Measurements from ENCODE around the gene PSENEN.
"Not testable (repeated sequence)": the region's sequence is repeated elsewhere in the genome, so short reads cannot be mapped to it uniquely, and the experiment has no call there.

PSENEN gene

GRCh38 chr19:35789195-35789977 lies 43.9 kb downstream of the PSENEN start:
- no peak for DNase-seq (ENCODE audit: low read depth)

- no peak for DNase-seq (ENCODE audit: low read depth)
Observed at GRCh38 chr19:35789978-35790944, 44.8 kb downstream of the PSENEN start.

- DNase-seq (ENCODE audit: low read depth), result no peak
Observed at GRCh38 chr19:35790981-35791813, 45.7 kb downstream of the PSENEN start.

- DNase-seq (ENCODE audit: low read depth), result no peak
Observed at GRCh38 chr19:35791814-35792279, 46.4 kb downstream of the PSENEN start.

GRCh38 chr19:35792312-35792711 lies 46.9 kb downstream of the PSENEN start:
- no peak for DNase-seq (ENCODE audit: low read depth)

- no peak for DNase-seq (ENCODE audit: low read depth)
Observed at GRCh38 chr19:35792888-35793287, 47.4 kb downstream of the PSENEN start.

- no peak for DNase-seq (ENCODE audit: low read depth)
Observed at GRCh38 chr19:35793381-35794165, 48.1 kb downstream of the PSENEN start.

- not testable (repeated sequence) for DNase-seq (ENCODE audit: low read depth)
Observed at GRCh38 chr19:35795564-35795963, 50.1 kb downstream of the PSENEN start.

Data from stimulated activated CD8-positive, alpha-beta memory T cell treated with anti-CD3 and anti-CD28 coated beads, Interleukin-7, amount 100 ng/mL, for 24 hours (primary cell).